ENCODE results near the gene EOMES.

Gene EOMES

GRCh38 chr3:27678234-27678633 lies 43.9 kb downstream of the EOMES start:
- DNase-seq: no peak

GRCh38 chr3:27677565-27677964 lies 44.6 kb downstream of the EOMES start:
- DNase-seq: no peak

DNA sequence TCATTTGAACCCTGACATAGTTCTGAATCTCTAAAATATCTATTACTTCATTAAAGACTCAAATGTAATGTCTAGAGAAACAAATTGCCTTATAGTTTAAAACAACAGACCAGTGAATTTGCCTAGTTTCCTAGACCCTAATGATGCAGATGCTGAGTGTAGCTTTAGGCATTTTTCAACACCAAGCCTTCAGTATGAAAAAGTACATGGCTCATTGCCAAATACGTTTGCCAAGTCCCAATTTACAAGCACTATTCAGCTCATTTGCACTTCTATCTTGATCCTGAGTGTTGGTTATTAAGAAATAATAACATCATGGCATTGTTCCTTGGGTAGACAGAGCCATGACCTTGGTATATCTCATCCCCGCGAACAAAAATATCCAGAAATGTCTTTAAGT lies 46.8 kb downstream of the EOMES start:
- no peak for DNase-seq

DNA sequence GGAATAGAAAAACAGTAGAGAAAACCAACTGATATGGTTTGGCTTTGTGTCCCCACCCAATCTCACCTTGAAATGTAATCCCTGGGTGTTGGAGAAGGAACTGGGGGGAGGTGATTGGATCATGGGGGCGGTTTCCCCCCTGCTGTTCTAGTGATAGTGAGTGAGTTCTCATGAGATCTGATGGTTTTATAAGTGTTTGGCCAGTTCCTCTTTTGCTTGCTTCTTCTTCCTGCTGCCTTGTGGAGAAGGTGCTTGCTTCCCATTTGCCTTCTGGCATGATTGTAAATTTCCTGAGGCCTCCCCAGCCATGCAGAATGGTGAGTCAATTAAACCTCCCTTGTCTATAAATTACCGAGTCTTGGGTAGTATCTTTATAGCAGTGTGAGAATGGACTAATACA lies 48.4 kb downstream of the EOMES start:
- DNase-seq: no peak

DNA sequence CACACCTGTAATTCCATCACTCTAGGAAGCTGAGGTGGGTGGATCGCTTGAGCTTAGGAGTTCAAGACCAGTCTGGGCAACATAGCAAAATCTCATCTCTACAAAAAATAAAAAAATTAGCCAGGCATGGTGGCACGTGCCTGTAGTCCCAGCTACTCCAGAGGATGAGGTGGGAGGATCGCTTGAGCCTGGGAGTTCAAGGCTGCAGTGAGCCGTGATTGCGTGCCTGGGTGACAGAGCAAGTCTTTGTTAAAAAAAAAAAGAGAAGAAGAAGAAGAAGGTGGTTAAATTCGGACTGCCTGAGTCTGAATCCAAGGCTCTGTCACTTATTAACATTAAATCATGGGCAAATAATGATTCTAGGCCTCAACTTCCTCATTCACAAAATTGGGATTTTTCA lies 51.0 kb downstream of the EOMES start:
- no peak for DNase-seq

DNA sequence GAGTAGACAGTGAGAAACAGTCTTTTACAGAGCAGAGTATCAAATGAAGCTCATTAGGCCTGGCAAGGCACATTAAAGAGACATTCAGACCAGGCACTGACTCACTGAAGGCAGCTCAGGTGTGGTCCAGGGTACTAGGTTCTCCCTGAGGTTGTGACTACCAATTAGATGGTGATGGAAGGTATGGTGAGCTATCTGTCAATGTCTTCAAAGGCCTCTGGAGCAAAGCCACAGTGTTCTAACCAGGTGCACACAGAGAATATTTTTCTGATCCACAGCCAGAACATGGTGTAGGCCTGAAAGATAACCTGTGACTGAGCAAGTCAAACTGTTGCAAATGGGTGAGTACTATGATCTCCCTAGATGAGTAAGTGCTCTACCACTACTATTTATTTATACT lies 51.5 kb downstream of the EOMES start:
- DNase-seq: no peak

- no peak for DNase-seq
Observed at GRCh38 chr3:27669591-27669990, 52.5 kb downstream of the EOMES start.

DNA sequence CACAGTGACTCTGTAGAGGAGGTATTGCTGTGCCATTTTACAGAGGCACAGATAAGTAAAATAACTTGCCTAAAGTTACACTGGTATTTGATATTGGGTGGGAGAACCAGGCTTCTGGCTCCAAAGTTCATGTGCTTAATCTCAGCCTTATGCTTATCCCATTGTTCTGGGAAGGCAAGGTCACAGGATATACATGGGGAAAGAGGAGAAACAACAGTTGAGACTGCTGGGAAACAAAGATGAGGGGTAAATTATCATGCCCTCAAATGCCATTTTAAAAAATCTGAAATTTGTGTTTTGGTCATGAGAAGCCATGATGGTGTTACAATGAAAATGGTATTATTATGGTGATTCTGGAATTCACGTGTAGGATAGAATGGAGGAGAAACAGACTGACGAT lies 54.4 kb downstream of the EOMES start:
- no peak for DNase-seq

- no peak for DNase-seq
Observed at GRCh38 chr3:27666708-27667107, 55.4 kb downstream of the EOMES start.

DNA sequence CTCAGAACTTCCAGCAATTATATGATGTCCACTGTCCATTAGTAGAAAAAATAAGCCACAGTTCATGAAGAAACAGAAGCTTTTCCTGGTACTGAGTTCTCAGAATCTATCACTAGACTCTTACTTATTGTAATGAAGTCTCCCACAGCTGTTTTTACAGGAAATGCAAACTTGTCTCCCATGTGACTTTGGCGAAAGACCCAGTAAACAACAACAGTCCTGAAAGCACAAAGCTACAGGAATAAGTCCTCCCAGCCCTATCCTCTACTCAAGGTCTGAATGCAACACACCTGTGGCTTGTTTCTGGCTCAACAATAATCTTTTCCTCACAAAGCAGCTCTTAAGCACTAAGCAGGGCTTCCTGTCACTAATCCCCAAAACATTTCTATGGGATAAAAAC lies 55.9 kb downstream of the EOMES start:
- DNase-seq: no peak

All from activated naive CD4-positive, alpha-beta T cell (primary cell).